Natural killer cell (primary cell): ENCODE results near the gene TM9SF4. TPM values are rescaled to one million over a fixed set of nuclear protein-coding genes. Genes with fewer than 3 reads are reported as not detected.

Experiments
- ATAC-seq, 3 donors: fragments of 150-1000 bp in 2 of 3; fragments of 200-7000 bp in 1 of 3; cut with Tn5 transposase; 1 replicate in 1 of 3; 2 replicates in 2 of 3; pipeline ENCODE4 v1.10.0; 2021; ENCODE audit warnings: mild to moderate bottlenecking in 2 of 3, moderate library complexity in 2 of 3
- DNase-seq, 2 donors: peaks; one replicate each; pipeline versions ENCODE4 v3.0.0 to v3.0.0-alpha.2; 2013 to 2021; ENCODE audit warnings: mixed read lengths in 1 of 2
- H3K27ac ChIP-seq: one replicate; pipeline ENCODE4 v1.5.1; 2013; ENCODE audit warnings: mild to moderate bottlenecking, low read length
- H3K27me3 ChIP-seq: one replicate; pipeline ENCODE4 v1.6.1; 2013; ENCODE audit warnings: low read length; ENCODE audit not compliant: control insufficient read depth, insufficient read depth
- H3K36me3 ChIP-seq: one replicate; pipeline ENCODE4 v1.6.1; 2013; ENCODE audit warnings: low read length; ENCODE audit not compliant: control insufficient read depth, insufficient read depth
- H3K4me1 ChIP-seq: one replicate; pipeline ENCODE4 v1.6.1; 2013; ENCODE audit warnings: low read length; ENCODE audit not compliant: control insufficient read depth, insufficient read depth
- H3K4me3 ChIP-seq: one replicate; pipeline ENCODE4 v1.5.1; 2013; ENCODE audit warnings: low read length
- H3K9me3 ChIP-seq: one replicate; pipeline ENCODE4 v1.6.1; 2013; ENCODE audit warnings: low read length; ENCODE audit not compliant: control insufficient read depth, insufficient read depth
- H3K27ac Mint-ChIP-seq, 2 donors: one replicate each; pipeline ENCODE4 v1.8.0; 2022; ENCODE audit warnings: mild to moderate bottlenecking in 2 of 2, mixed read lengths in 2 of 2, moderate library complexity in 1 of 2
- H3K27me3 Mint-ChIP-seq, 2 donors: one replicate each; pipeline ENCODE4 v1.8.0; 2022; ENCODE audit warnings: low read depth in 2 of 2, mixed read lengths in 2 of 2
- H3K36me3 Mint-ChIP-seq: one replicate; pipeline ENCODE4 v1.8.0; 2022; ENCODE audit warnings: mixed read lengths
- H3K4me1 Mint-ChIP-seq, 2 donors: one replicate each; pipeline ENCODE4 v1.8.0; 2022; ENCODE audit warnings: mixed read lengths in 2 of 2
- H3K4me3 Mint-ChIP-seq: one replicate; pipeline ENCODE4 v1.8.0; 2022; ENCODE audit warnings: mild to moderate bottlenecking, moderate library complexity, mixed read lengths
- H3K9me3 Mint-ChIP-seq, 2 donors: one replicate each; pipeline ENCODE4 v1.8.0; 2022; ENCODE audit warnings: mixed read lengths in 2 of 2
- CTCF ChIP-seq: fragments of 200-600 bp; IDR thresholded peaks from one replicate; pipeline ENCODE4 v1.8.0; 2022; ENCODE audit warnings: antibody characterized with exemption
- WGBS: methylation state at CpG from one replicate; pipeline ENCODE4 v1.1.7; 2013; ENCODE audit warnings: missing lambda C conversion rate; ENCODE audit not compliant: insufficient coverage; 5-methylcytosine and 5-hydroxymethylcytosine counted together
- intact Hi-C: fragments of 100-400 bp; cut with micrococcal nuclease; formaldehyde crosslinking; loops from one replicate; pipeline ENCODE4 v1.14.2; 2022
- total RNA-seq, 4 donors: library from RNA; stranded (reverse); fragments of 120-200 nt in 1 of 4; gene quantifications; one replicate each; pipeline versions ENCODE4 v1.2.3 to v1.2.4, GENCODE V29; 2013 to 2022

Gene TM9SF4
- total RNA-seq, 3 donors from 2014 or later (not counting 1 experiment from before 2014, with no cell fraction given), result 35.8 to 42.8 (median 41.2) TPM

GRCh38 chr20:32179934-32180333 lies 70.4 kb downstream of the TM9SF4 start:
- Mint-ChIP-seq H3K27me3 (no peaks in the 10 kb centered on the region), H3K36me3 (no peaks in the 10 kb centered on the region), H3K27ac (no peak overlapping the region), H3K4me1 (no peaks in the 10 kb centered on the region), H3K4me3 (no peak overlapping the region), H3K9me3 (no peaks in the 10 kb centered on the region)
- no peaks in the 10 kb centered on the region for H3K36me3 ChIP-seq
- WGBS, result 93% methylated on average over 4 of the region's 4 CpGs
- H3K4me1 ChIP-seq, result no peaks in the 10 kb centered on the region
- intact Hi-C loops, result no loop called here
- DNase-seq (no peak), ATAC-seq (no peak)
- H3K9me3 ChIP-seq, result no peaks in the 10 kb centered on the region
- TF ChIP-seq CTCF, result no peak
- no peak overlapping the region for H3K27ac ChIP-seq
- H3K27me3 ChIP-seq, result no peaks in the 10 kb centered on the region
- no peak overlapping the region for H3K4me3 ChIP-seq

GRCh38 chr20:32181606-32182005 lies 72.1 kb downstream of the TM9SF4 start:
- no peak overlapping the region for H3K4me3 Mint-ChIP-seq
- no peaks in the 10 kb centered on the region for H3K36me3 Mint-ChIP-seq
- no peak overlapping the region for H3K27ac Mint-ChIP-seq
- Histone ChIP-seq H3K27me3 (no peaks in the 10 kb centered on the region), H3K9me3 (no peaks in the 10 kb centered on the region), H3K4me1 (no peaks in the 10 kb centered on the region), H3K4me3 (no peak overlapping the region), H3K36me3 (no peaks in the 10 kb centered on the region), H3K27ac (no peak overlapping the region)
- H3K9me3 Mint-ChIP-seq, result no peaks in the 10 kb centered on the region
- H3K27me3 Mint-ChIP-seq, result no peaks in the 10 kb centered on the region
- ATAC-seq (no peak), DNase-seq (no peak)
- intact Hi-C loops, result no loop called here
- H3K4me1 Mint-ChIP-seq, result no peaks in the 10 kb centered on the region
- no peak for TF ChIP-seq CTCF
- 100% methylated on average over 2 of the region's 2 CpGs for WGBS

- Histone ChIP-seq H3K4me3 (no peak overlapping the region), H3K36me3 (no peaks in the 10 kb centered on the region), H3K27me3 (no peaks in the 10 kb centered on the region), H3K9me3 (no peaks in the 10 kb centered on the region), H3K27ac (no peak overlapping the region), H3K4me1 (peaks cover 6% of the 10 kb centered on the region)
- Mint-ChIP-seq H3K27ac (no peak overlapping the region), H3K4me1 (peaks cover 5 to 6% of the 10 kb centered on the region in 2 donors), H3K4me3 (no peak overlapping the region), H3K36me3 (no peaks in the 10 kb centered on the region), H3K27me3 (no peaks in the 10 kb centered on the region), H3K9me3 (no peaks in the 10 kb centered on the region)
- TF ChIP-seq CTCF, result no peak
- WGBS, result 84% methylated on average over 4 of the region's 4 CpGs
- intact Hi-C loops, result no loop called here
- ATAC-seq (no peak), DNase-seq (no peak)
Measured at GRCh38 chr20:32183947-32184635, 74.6 kb downstream of the TM9SF4 start.
